Measurements from ENCODE around the gene ADAMTS15. TPM values are rescaled to one million over a fixed set of nuclear protein-coding genes. Genes with fewer than 3 reads are reported as not detected.
A peak's percentile ranks its signal among the peaks of the same experiment; 100 is the strongest.

ADAMTS15 gene
- total and polyA plus RNA-seq, 2 of the 4 experiments (the other 2 are of a cell fraction): 3.0 to 5.0 TPM

DNA sequence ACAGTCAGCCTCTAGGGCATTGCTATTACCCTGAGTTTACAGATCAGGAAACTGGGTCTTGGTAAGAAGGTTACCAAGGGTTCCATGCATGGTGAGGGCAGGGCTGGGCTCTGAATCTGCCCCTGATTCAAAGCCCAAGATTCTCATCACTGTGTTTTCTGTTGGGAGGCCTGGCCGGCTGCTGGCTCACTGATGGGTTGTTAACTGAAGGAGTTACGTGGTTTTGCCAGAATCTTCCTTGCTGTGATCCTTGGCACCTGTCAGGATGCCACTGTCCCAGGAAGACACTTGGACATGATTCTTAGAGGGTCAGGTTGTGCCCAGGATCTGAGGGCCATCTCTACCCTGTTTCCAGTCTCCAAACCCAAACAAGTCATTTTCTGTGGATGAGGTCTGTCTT, 61.5 kb downstream of the ADAMTS15 start:
- DNase-seq: no peak
- ATAC-seq (ENCODE audit: low read depth): peak; percentile 24
- ChIA-PET CTCF (interaction anchor here (2.1 kb wide), 1 partner anchor 13 kb away, joined by 11 read pairs; no protein-coding TSS in a partner anchor), POLR2A (ENCODE audit: unreplicated experiment) (no interaction called here)
- dilution Hi-C loops (cut with HindIII; ENCODE audit: low sequenced_read_pairs, unreplicated experiment) (no loop called here), in situ Hi-C loops (cut with MboI; ENCODE audit: low sequenced_read_pairs) (no loop called here), intact Hi-C loops (cut with micrococcal nuclease) (no loop called here)
- H3K27ac ChIP-seq (ENCODE audit: insufficient read depth, low read length): peak overlapping the region; percentile 71; the same call in 1 of the 2 replicates
- no peaks in the 10 kb centered on the region for H3K27me3 ChIP-seq (ENCODE audit: control insufficient read depth, insufficient read depth, low read length)
- no TSS peak for BruUV-seq (replicated peaks)
- peak overlapping the region; percentile 38 for H2AK9ac ChIP-seq (replicated peaks; ENCODE audit: low read depth, low read length, poor library complexity)
- H3K18ac ChIP-seq (ENCODE audit: low read depth, low read length): peak overlapping the region; percentile 74
- H3K9me3 ChIP-seq (ENCODE audit: control insufficient read depth, insufficient read depth, low read length): peaks cover 5% of the 10 kb centered on the region
- peak overlapping the region; percentile 91; the same call in 1 of the 2 replicates for H2AK5ac ChIP-seq (ENCODE audit: low read depth, low read length)
- peak overlapping the region; percentile 59 for H2BK5ac ChIP-seq (ENCODE audit: low read depth, low read length, poor library complexity, severe bottlenecking)
- peak overlapping the region; percentile 41 for H3K9ac ChIP-seq (ENCODE audit: low read depth, low read length)
- no peak overlapping the region for H2AFZ ChIP-seq (replicated peaks; ENCODE audit: low read length, poor library complexity)
- peak overlapping the region; percentile 78 for H2BK20ac ChIP-seq (ENCODE audit: low read depth, low read length)
- H3K23ac ChIP-seq (ENCODE audit: low read depth, low read length): 0 out of 2 replicates have a peak overlapping the region, but pooled peaks have one; percentile 26
- peak overlapping the region; percentile 37; the same call in 1 of the 2 replicates for H3K56ac ChIP-seq (ENCODE audit: extremely low read depth, insufficient read depth, low read length)
- peak overlapping the region; percentile 80 for H3K14ac ChIP-seq (replicated peaks; ENCODE audit: low read depth, low read length)
- WGBS, 2 experiments (ENCODE audit: extremely low coverage in 2 of 2, insufficient read length in 1 of 2): no CpG with 5 or more reads among the region's 2 CpGs
- H3K4ac ChIP-seq (ENCODE audit: low read depth, low read length): peak overlapping the region; percentile 88
- H2BK15ac ChIP-seq (ENCODE audit: low read depth, low read length): peak overlapping the region; percentile 33; the same call in 2 of the 3 replicates
- no peaks in the 10 kb centered on the region for H4K20me1 ChIP-seq (ENCODE audit: insufficient read depth, low read length)
- no peaks in the 10 kb centered on the region for H3K36me3 ChIP-seq (ENCODE audit: control insufficient read depth, insufficient read depth, low read length)
- TF ChIP-seq RCOR1 (IDR thresholded peaks at IDR 0.05; ENCODE audit: insufficient replicate concordance, low read length) (no peak), SMC3 (IDR thresholded peaks at IDR 0.05; ENCODE audit: low read depth, low read length) (no peak), MAFK (IDR thresholded peaks at IDR 0.05; ENCODE audit: low read depth, low read length) (no peak), CEBPB (IDR thresholded peaks at IDR 0.05; ENCODE audit: low read depth, low read length) (no peak), MAZ (IDR thresholded peaks at IDR 0.05; ENCODE audit: borderline replicate concordance, low read depth, low read length) (no peak), FOS (IDR thresholded peaks at IDR 0.05; ENCODE audit: low read depth, low read length) (no peak), CHD1 (IDR thresholded peaks at IDR 0.05; ENCODE audit: low read depth, low read length) (no peak), BHLHE40 (IDR thresholded peaks at IDR 0.05; ENCODE audit: low read depth, low read length) (no peak), NFE2L2 (IDR thresholded peaks at IDR 0.05; ENCODE audit: low read depth, low read length) (no peak), POLR2A (IDR thresholded peaks at IDR 0.05; ENCODE audit: low read depth, low read length) (no peak), MXI1 (IDR thresholded peaks at IDR 0.05; ENCODE audit: borderline replicate concordance, low read depth, low read length) (no peak), RAD21 (IDR thresholded peaks at IDR 0.05; ENCODE audit: low read length) (no peak)
- TF ChIP-seq, protein P1, sequence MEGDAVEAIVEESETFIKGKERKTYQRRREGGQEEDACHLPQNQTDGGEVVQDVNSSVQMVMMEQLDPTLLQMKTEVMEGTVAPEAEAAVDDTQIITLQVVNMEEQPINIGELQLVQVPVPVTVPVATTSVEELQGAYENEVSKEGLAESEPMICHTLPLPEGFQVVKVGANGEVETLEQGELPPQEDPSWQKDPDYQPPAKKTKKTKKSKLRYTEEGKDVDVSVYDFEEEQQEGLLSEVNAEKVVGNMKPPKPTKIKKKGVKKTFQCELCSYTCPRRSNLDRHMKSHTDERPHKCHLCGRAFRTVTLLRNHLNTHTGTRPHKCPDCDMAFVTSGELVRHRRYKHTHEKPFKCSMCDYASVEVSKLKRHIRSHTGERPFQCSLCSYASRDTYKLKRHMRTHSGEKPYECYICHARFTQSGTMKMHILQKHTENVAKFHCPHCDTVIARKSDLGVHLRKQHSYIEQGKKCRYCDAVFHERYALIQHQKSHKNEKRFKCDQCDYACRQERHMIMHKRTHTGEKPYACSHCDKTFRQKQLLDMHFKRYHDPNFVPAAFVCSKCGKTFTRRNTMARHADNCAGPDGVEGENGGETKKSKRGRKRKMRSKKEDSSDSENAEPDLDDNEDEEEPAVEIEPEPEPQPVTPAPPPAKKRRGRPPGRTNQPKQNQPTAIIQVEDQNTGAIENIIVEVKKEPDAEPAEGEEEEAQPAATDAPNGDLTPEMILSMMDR (conservative IDR thresholded peaks at IDR 0.05; ENCODE audit: low read depth, low read length): no peak
- TF ChIP-seq, protein P2, sequence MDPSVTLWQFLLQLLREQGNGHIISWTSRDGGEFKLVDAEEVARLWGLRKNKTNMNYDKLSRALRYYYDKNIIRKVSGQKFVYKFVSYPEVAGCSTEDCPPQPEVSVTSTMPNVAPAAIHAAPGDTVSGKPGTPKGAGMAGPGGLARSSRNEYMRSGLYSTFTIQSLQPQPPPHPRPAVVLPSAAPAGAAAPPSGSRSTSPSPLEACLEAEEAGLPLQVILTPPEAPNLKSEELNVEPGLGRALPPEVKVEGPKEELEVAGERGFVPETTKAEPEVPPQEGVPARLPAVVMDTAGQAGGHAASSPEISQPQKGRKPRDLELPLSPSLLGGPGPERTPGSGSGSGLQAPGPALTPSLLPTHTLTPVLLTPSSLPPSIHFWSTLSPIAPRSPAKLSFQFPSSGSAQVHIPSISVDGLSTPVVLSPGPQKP (IDR thresholded peaks at IDR 0.05; ENCODE audit: borderline replicate concordance, low read depth, low read length): no peak
- H3K4me3 ChIP-seq (ENCODE audit: insufficient read depth, low read depth, low read length): no peak overlapping the region
- H4K91ac ChIP-seq (ENCODE audit: insufficient read depth, low read depth, low read length): peak overlapping the region; percentile 45; the same call in 1 of the 2 replicates
- peak overlapping the region; percentile 86 for H2BK120ac ChIP-seq (ENCODE audit: low read depth, low read length)
- 0 out of 2 replicates have a peak overlapping the region, but pooled peaks have one; percentile 1 for H3K4me2 ChIP-seq (ENCODE audit: low read depth, low read length)
- peak overlapping the region; percentile 5 to 83; a peak in 3 of 4 replicates for H4K8ac ChIP-seq (ENCODE audit: low read depth in 2 of 2, low read length in 2 of 2)
- H3K79me1 ChIP-seq (ENCODE audit: low read depth in 1 of 2, low read length in 2 of 2): no peaks in the 10 kb centered on the region
- peaks cover 9% of the 10 kb centered on the region; the same call in 1 of the 2 replicates for H3K9me1 ChIP-seq (ENCODE audit: insufficient read depth, low read length)
- peaks cover 23% of the 10 kb centered on the region for H3K4me1 ChIP-seq (ENCODE audit: control insufficient read depth, insufficient read depth, low read length)
- H4K5ac ChIP-seq (ENCODE audit: low read depth, low read length): peak overlapping the region; percentile 76

Measured in IMR-90 (cell line).